Measurements from ENCODE around the gene EFCAB6.

EFCAB6 gene

DNA sequence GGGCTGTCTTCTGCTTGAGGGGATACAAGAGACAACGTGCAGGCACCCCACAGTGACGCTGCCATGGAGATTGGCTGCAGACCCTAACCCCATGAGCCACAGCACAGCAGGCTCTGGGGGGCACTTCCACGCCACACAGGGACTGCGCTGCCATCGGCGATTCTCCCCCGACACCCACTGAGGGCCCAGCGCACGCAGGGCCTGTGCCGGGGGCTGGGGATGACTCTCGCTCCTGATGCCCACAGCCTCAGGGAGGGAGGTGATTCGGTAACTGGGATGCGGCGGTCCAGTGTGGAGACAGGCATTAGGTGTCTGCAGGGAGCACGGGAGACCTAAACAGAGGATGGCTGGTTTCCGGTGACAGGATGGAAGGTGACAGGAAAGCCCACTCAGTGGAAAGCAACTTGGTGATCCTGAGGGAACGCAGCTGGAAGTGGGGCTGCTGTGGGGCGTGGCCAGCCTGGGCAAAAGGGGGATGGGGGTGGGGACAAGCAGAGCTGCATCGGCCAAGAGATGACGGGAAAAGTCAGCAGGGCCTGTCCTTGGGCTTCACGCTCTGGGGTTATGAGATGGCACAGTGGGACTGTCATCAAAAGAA, 37.7 kb downstream of the EFCAB6 start:
- Histone ChIP-seq H3K4me2 (ENCODE audit: low read depth, low read length, poor library complexity, severe bottlenecking) (no peak overlapping the region), H3K79me2 (ENCODE audit: insufficient read depth, low read length) (no peaks in the 10 kb centered on the region), H3F3A (ENCODE audit: low read depth) (no peaks in the 10 kb centered on the region), H3K9me2 (replicated peaks; ENCODE audit: low read depth, low read length) (no peaks in the 10 kb centered on the region), H3K4me1 (ENCODE audit: insufficient read depth, low read length, poor library complexity, severe bottlenecking) (no peaks in the 10 kb centered on the region), H3K9ac (ENCODE audit: low read depth, low read length, poor library complexity, severe bottlenecking) (no peak overlapping the region), H3K27me3 (ENCODE audit: insufficient read depth, low read length, poor library complexity, severe bottlenecking) (no peaks in the 10 kb centered on the region), H3K36me3 (ENCODE audit: insufficient read depth, low read length) (no peaks in the 10 kb centered on the region), H3K4me3 (ENCODE audit: low read length, poor library complexity, severe bottlenecking) (no peak overlapping the region), H3K9me3 (ENCODE audit: insufficient read depth, low read depth, low read length) (no peaks in the 10 kb centered on the region), H4K20me1 (ENCODE audit: insufficient read depth, low read length, poor library complexity, severe bottlenecking) (no peaks in the 10 kb centered on the region), H2AFZ (ENCODE audit: low read length) (no peak overlapping the region)
- no peak for TF ChIP-seq EZH2phosphoT487 (IDR thresholded peaks at IDR 0.05; ENCODE audit: borderline replicate concordance)
- TF ChIP-seq, protein P1, sequence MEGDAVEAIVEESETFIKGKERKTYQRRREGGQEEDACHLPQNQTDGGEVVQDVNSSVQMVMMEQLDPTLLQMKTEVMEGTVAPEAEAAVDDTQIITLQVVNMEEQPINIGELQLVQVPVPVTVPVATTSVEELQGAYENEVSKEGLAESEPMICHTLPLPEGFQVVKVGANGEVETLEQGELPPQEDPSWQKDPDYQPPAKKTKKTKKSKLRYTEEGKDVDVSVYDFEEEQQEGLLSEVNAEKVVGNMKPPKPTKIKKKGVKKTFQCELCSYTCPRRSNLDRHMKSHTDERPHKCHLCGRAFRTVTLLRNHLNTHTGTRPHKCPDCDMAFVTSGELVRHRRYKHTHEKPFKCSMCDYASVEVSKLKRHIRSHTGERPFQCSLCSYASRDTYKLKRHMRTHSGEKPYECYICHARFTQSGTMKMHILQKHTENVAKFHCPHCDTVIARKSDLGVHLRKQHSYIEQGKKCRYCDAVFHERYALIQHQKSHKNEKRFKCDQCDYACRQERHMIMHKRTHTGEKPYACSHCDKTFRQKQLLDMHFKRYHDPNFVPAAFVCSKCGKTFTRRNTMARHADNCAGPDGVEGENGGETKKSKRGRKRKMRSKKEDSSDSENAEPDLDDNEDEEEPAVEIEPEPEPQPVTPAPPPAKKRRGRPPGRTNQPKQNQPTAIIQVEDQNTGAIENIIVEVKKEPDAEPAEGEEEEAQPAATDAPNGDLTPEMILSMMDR (conservative IDR thresholded peaks at IDR 0.05; ENCODE audit: low read length) = no peak

DNA sequence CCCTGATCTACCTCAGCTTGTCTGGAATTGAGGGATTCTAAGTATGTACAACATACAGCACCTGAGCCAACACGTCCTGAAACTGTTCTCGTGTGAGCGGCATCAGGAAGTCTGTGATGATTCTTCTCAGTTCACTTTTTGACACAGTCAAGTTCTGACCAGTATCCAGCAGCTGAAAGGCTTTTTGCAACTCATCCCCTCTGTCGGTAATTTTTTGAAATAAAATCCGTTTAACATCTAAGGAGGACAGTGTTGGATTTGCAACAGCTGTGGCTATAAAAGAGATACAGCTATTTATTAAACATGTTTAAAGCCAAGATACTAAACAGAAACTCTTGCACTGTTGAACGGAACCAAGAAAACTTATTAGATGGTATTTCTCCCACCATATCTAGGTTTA, 39.3 kb downstream of the EFCAB6 start:
- H3F3A ChIP-seq (ENCODE audit: low read depth) = no peaks in the 10 kb centered on the region
- no peak overlapping the region for H3K4me2 ChIP-seq (ENCODE audit: low read depth, low read length, poor library complexity, severe bottlenecking)
- no peaks in the 10 kb centered on the region for H3K9me3 ChIP-seq (ENCODE audit: insufficient read depth, low read depth, low read length)
- no peak overlapping the region for H3K4me3 ChIP-seq (ENCODE audit: low read length, poor library complexity, severe bottlenecking)
- no peak overlapping the region for H2AFZ ChIP-seq (ENCODE audit: low read length)
- no peaks in the 10 kb centered on the region for H3K36me3 ChIP-seq (ENCODE audit: insufficient read depth, low read length)
- H3K9ac ChIP-seq (ENCODE audit: low read depth, low read length, poor library complexity, severe bottlenecking) = no peak overlapping the region
- H3K79me2 ChIP-seq (ENCODE audit: insufficient read depth, low read length) = no peaks in the 10 kb centered on the region
- no peaks in the 10 kb centered on the region for H3K27me3 ChIP-seq (ENCODE audit: insufficient read depth, low read length, poor library complexity, severe bottlenecking)
- no peaks in the 10 kb centered on the region for H4K20me1 ChIP-seq (ENCODE audit: insufficient read depth, low read length, poor library complexity, severe bottlenecking)
- no peak for TF ChIP-seq EZH2phosphoT487 (IDR thresholded peaks at IDR 0.05; ENCODE audit: borderline replicate concordance)
- TF ChIP-seq, protein P1 (conservative IDR thresholded peaks at IDR 0.05; ENCODE audit: low read length) = no peak
- H3K9me2 ChIP-seq (replicated peaks; ENCODE audit: low read depth, low read length) = no peaks in the 10 kb centered on the region
- no peaks in the 10 kb centered on the region for H3K4me1 ChIP-seq (ENCODE audit: insufficient read depth, low read length, poor library complexity, severe bottlenecking)

DNA sequence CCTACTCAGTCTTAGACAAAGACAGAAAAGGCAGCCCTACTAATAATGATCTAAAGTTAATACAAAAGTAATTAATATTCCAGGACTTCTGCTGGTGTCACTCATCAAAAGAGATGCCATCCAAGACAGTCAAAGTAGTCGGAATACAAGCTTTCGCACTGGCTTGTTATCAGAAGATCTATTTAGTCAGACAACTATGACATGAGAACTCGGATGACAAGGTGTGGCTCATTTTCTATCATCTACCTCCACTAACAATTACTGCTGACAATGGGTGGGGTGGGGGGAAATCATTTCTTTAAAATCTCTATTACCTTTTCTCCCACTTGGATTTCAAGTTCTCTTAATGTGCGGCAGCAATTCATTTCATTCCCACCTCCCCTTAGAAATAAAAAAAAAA, 56.7 kb downstream of the EFCAB6 start:
- Histone ChIP-seq H3K4me1 (ENCODE audit: insufficient read depth, low read length, poor library complexity, severe bottlenecking) (no peaks in the 10 kb centered on the region), H3K4me3 (ENCODE audit: low read length, poor library complexity, severe bottlenecking) (no peak overlapping the region), H2AFZ (ENCODE audit: low read length) (no peak overlapping the region), H3K4me2 (ENCODE audit: low read depth, low read length, poor library complexity, severe bottlenecking) (no peak overlapping the region), H3K9me3 (ENCODE audit: insufficient read depth, low read depth, low read length) (no peaks in the 10 kb centered on the region), H3K9me2 (replicated peaks; ENCODE audit: low read depth, low read length) (no peaks in the 10 kb centered on the region), H4K20me1 (ENCODE audit: insufficient read depth, low read length, poor library complexity, severe bottlenecking) (no peaks in the 10 kb centered on the region), H3K79me2 (ENCODE audit: insufficient read depth, low read length) (no peaks in the 10 kb centered on the region), H3K27me3 (ENCODE audit: insufficient read depth, low read length, poor library complexity, severe bottlenecking) (no peaks in the 10 kb centered on the region), H3K36me3 (ENCODE audit: insufficient read depth, low read length) (no peaks in the 10 kb centered on the region), H3K9ac (ENCODE audit: low read depth, low read length, poor library complexity, severe bottlenecking) (no peak overlapping the region), H3F3A (ENCODE audit: low read depth) (no peaks in the 10 kb centered on the region)
- TF ChIP-seq EZH2phosphoT487 (IDR thresholded peaks at IDR 0.05; ENCODE audit: borderline replicate concordance) = no peak

DNA sequence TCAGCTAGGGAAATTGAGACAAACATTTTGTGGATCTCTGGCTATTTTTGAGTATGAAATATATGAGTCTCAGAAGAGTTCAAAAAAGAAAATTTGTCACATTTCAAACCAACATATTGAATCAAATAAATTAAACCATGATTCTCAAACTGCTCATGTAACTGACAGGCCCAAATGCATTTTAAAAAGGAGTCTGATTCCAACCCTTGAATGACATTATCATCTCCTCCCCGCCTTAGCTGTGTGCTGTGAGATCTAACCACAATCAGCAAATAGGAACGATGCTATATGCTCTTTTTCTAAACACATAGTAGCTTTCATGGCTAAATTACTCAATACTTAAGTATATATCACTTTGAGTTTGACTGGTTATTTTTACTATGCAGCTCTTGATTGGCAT, 57.1 kb downstream of the EFCAB6 start:
- no peak overlapping the region for H3K4me2 ChIP-seq (ENCODE audit: low read depth, low read length, poor library complexity, severe bottlenecking)
- no peaks in the 10 kb centered on the region for H3K36me3 ChIP-seq (ENCODE audit: insufficient read depth, low read length)
- H2AFZ ChIP-seq (ENCODE audit: low read length) = no peak overlapping the region
- TF ChIP-seq EZH2phosphoT487 (IDR thresholded peaks at IDR 0.05; ENCODE audit: borderline replicate concordance) = no peak
- TF ChIP-seq, protein P1 (conservative IDR thresholded peaks at IDR 0.05; ENCODE audit: low read length) = no peak
- no peak overlapping the region for H3K4me3 ChIP-seq (ENCODE audit: low read length, poor library complexity, severe bottlenecking)
- no peaks in the 10 kb centered on the region for H3K4me1 ChIP-seq (ENCODE audit: insufficient read depth, low read length, poor library complexity, severe bottlenecking)
- no peaks in the 10 kb centered on the region for H3K9me3 ChIP-seq (ENCODE audit: insufficient read depth, low read depth, low read length)
- no peaks in the 10 kb centered on the region for H3K79me2 ChIP-seq (ENCODE audit: insufficient read depth, low read length)
- no peaks in the 10 kb centered on the region for H3K9me2 ChIP-seq (replicated peaks; ENCODE audit: low read depth, low read length)
- no peak overlapping the region for H3K9ac ChIP-seq (ENCODE audit: low read depth, low read length, poor library complexity, severe bottlenecking)
- no peaks in the 10 kb centered on the region for H4K20me1 ChIP-seq (ENCODE audit: insufficient read depth, low read length, poor library complexity, severe bottlenecking)
- H3K27me3 ChIP-seq (ENCODE audit: insufficient read depth, low read length, poor library complexity, severe bottlenecking) = no peaks in the 10 kb centered on the region
- H3F3A ChIP-seq (ENCODE audit: low read depth) = no peaks in the 10 kb centered on the region
